Large intestine (tissue), 3 donors: Measurements from ENCODE around the gene RFC3. TPM values are rescaled to one million over a fixed set of nuclear protein-coding genes. Genes with fewer than 3 reads are reported as not detected.

ENCODE experiments used
- DNase-seq, 2 donors: peaks; one replicate each; pipeline versions ENCODE4 v3.0.0 to v3.0.0-alpha.2; 2013
- H3K27ac ChIP-seq: one replicate; pipeline ENCODE4 v1.5.1; 2013; ENCODE audit warnings: low read length
- H3K27me3 ChIP-seq: 2 replicates; pipeline ENCODE4 v1.6.1; 2013; ENCODE audit warnings: low read length; ENCODE audit not compliant: control insufficient read depth, insufficient read depth
- H3K36me3 ChIP-seq: 2 replicates; pipeline ENCODE4 v1.6.1; 2013; ENCODE audit warnings: low read length; ENCODE audit not compliant: control insufficient read depth, insufficient read depth
- H3K4me1 ChIP-seq: one replicate; pipeline ENCODE4 v1.6.1; 2013; ENCODE audit warnings: low read length; ENCODE audit not compliant: control insufficient read depth, insufficient read depth
- H3K4me3 ChIP-seq: one replicate; pipeline ENCODE4 v1.5.1; 2013; ENCODE audit warnings: low read length
- H3K9me3 ChIP-seq: one replicate; pipeline ENCODE4 v1.6.1; 2013; ENCODE audit warnings: mild to moderate bottlenecking, low read depth, low read length, moderate library complexity; ENCODE audit not compliant: control insufficient read depth
- WGBS: methylation state at CpG from one replicate; pipeline ENCODE4 v1.1.5; 2013; ENCODE audit warnings: low lambda C conversion rate; ENCODE audit not compliant: insufficient coverage; 5-methylcytosine and 5-hydroxymethylcytosine counted together
- polyA plus RNA-seq: library from polyadenylated mRNA; unstranded; fragments of 120-200 nt; gene quantifications from one replicate; pipeline ENCODE4 v1.2.1, GENCODE V29; 2013

The RFC3 gene
- polyA plus RNA-seq, 1 donor, result 15.9 TPM

DNA sequence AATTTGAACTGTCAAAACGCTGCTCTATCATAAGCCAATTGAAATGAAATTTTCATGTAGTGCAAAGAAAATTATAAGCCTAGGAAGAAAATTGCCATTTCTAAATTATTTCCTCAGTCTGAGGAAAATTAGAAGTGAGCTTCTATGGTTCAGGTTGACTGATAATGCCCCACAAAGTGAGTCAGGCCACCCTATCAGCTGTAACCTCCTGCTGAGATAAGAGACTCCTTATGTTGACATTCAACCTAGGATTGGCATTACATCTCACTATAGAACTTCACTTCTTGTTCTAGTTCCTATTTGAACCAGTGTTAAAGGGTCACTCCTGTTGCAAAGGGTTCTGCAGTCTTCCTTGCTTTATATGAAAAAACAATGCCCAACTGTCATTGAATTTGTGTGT is 32.6 kb upstream of the RFC3 start:
- WGBS, result 100% methylated on average over 1 of the region's 1 CpG
- no peak for DNase-seq

DNA sequence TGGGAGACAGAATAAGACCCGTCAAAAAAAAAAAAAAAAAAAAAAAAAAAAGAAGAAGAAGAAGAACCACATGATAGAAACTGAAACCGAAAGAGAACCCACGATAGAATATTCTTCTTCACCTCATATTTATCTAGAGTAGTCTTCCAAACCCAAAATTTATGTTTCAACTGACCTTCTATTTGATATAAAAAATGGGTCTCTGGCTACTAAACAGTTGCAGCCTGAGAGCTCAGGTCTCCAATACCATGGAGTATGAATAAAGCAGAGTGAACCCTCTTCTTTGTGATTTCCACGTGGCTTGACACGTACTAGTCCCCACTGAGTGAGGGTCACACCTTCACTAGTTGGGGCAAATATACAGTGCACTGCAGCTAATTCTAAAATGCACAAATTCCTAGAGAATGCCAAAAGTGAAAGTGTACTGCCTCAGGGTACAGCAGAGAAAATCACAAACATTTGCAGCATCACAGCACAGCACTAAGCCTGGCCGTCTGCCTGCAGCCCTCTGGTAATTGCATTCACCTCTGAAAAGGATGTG is 30.8 kb upstream of the RFC3 start:
- Histone ChIP-seq H3K4me1 (no peaks in the 10 kb centered on the region), H3K27me3 (no peaks in the 10 kb centered on the region), H3K27ac (no peak overlapping the region), H3K9me3 (no peaks in the 10 kb centered on the region), H3K36me3 (no peaks in the 10 kb centered on the region), H3K4me3 (no peak overlapping the region)
- peak in 1 of 2 donors; percentile 4 for DNase-seq
- WGBS, result no CpG with 5 or more reads among the region's 6 CpGs

More for the DNA sequence above, 32.6 kb upstream of the RFC3 start:
- H3K4me1 ChIP-seq, result no peaks in the 10 kb centered on the region
- H3K9me3 ChIP-seq, result no peaks in the 10 kb centered on the region
- H3K27me3 ChIP-seq, result no peaks in the 10 kb centered on the region
- H3K27ac ChIP-seq, result no peak overlapping the region
- H3K4me3 ChIP-seq, result no peak overlapping the region
- no peaks in the 10 kb centered on the region for H3K36me3 ChIP-seq

DNA sequence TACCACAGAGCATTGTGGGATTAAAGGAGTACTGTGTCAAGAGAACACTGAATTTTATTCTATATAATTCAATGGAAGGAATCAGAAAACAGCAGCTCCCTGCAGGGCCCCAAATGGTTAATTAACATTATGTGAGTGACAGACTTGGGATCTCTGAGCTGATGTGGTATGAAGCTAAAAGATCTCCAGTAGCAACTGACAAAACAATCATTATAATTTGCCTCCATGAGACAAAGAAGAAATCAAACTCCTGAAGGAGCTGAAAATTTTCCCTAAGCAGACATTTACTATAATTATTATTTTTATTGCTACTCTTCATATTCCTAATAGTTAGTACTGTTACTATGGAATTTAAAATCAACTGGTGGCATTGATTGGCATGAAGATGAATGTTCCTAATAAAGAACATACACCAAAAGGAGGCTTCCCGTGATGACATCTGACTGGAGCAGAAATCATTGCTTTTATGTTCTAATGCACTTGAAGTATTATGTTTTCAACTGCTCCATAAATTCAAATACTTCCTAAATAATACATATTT is 28.8 kb upstream of the RFC3 start:
- no CpG with 5 or more reads among the region's 1 CpG for WGBS

DNA sequence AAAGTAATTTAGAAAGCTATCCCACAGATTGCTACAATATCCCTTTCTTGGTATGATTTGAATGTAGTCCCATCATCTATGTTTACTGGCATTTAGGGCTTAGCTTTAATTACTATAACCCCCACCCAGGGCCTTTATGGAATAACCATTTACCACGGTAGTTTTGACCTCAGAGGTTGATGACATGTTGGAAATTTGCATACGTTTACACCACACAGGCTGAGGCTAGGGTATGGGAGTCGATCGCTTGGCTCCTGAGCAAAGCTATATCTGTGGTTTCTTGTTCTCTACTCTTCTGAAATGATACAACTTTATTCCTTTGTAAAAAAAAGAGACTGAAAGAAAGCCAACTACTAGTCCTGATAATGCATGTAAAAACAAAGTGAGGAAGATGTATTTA is 28.2 kb upstream of the RFC3 start:
- H3K4me1 ChIP-seq, result no peaks in the 10 kb centered on the region
- no peak for DNase-seq
- no peaks in the 10 kb centered on the region for H3K9me3 ChIP-seq
- no peaks in the 10 kb centered on the region for H3K27me3 ChIP-seq
- H3K4me3 ChIP-seq, result no peak overlapping the region
- H3K27ac ChIP-seq, result no peak overlapping the region
- WGBS, result 56% methylated on average over 3 of the region's 4 CpGs
- no peaks in the 10 kb centered on the region for H3K36me3 ChIP-seq

More for the DNA sequence above, 28.8 kb upstream of the RFC3 start:
- Histone ChIP-seq H3K27me3 (no peaks in the 10 kb centered on the region), H3K4me1 (no peaks in the 10 kb centered on the region), H3K9me3 (no peaks in the 10 kb centered on the region), H3K36me3 (no peaks in the 10 kb centered on the region), H3K4me3 (no peak overlapping the region), H3K27ac (no peak overlapping the region)
- no peak for DNase-seq

GRCh38 chr13:33793726-33794125 is 24.2 kb upstream of the RFC3 start:
- Histone ChIP-seq H3K9me3 (no peaks in the 10 kb centered on the region), H3K4me3 (no peak overlapping the region), H3K27me3 (no peaks in the 10 kb centered on the region), H3K36me3 (no peaks in the 10 kb centered on the region), H3K4me1 (no peaks in the 10 kb centered on the region), H3K27ac (no peak overlapping the region)
- DNase-seq, result no peak

- Histone ChIP-seq H3K36me3 (no peaks in the 10 kb centered on the region), H3K4me1 (no peaks in the 10 kb centered on the region), H3K4me3 (no peak overlapping the region), H3K27ac (no peak overlapping the region), H3K9me3 (no peaks in the 10 kb centered on the region), H3K27me3 (no peaks in the 10 kb centered on the region)
- DNase-seq, result no peak
- 80% methylated on average over 1 of the region's 4 CpGs for WGBS
Observed at GRCh38 chr13:33794576-33794975, 23.4 kb upstream of the RFC3 start.

GRCh38 chr13:33796095-33796494 is 21.9 kb upstream of the RFC3 start:
- Histone ChIP-seq H3K36me3 (no peaks in the 10 kb centered on the region), H3K9me3 (no peaks in the 10 kb centered on the region), H3K4me3 (no peak overlapping the region), H3K4me1 (no peaks in the 10 kb centered on the region), H3K27ac (no peak overlapping the region), H3K27me3 (no peaks in the 10 kb centered on the region)
- no peak for DNase-seq
- 90% methylated on average over 2 of the region's 4 CpGs for WGBS

DNA sequence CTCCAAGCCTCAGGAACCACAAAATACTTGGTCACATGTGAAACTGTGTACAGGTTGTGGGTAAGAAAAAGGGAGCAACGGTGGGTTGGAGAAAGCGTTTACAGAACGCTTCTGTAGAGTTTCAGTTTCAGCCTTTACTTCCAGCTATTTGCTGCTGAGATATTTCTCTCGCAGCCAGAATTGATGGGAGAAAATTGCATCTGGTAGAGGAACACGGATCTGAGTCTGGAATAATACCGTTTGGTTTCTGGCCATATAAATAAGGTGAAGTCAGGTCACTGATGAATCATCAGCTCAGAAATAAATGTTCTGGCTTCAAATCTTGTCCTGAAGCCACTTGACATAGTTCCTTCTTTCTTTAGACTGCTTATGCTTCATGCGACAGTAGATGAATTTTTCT is 20.3 kb upstream of the RFC3 start:
- Histone ChIP-seq H3K36me3 (no peaks in the 10 kb centered on the region), H3K27ac (no peak overlapping the region), H3K9me3 (no peaks in the 10 kb centered on the region), H3K27me3 (no peaks in the 10 kb centered on the region), H3K4me1 (no peaks in the 10 kb centered on the region), H3K4me3 (no peak overlapping the region)
- no peak for DNase-seq
- WGBS, result 100% methylated on average over 1 of the region's 7 CpGs

- H3K27me3 ChIP-seq, result no peaks in the 10 kb centered on the region
- DNase-seq, result no peak
- H3K36me3 ChIP-seq, result no peaks in the 10 kb centered on the region
- no peak overlapping the region for H3K27ac ChIP-seq
- H3K9me3 ChIP-seq, result no peaks in the 10 kb centered on the region
- 94% methylated on average over 2 of the region's 3 CpGs for WGBS
- no peaks in the 10 kb centered on the region for H3K4me1 ChIP-seq
- H3K4me3 ChIP-seq, result no peak overlapping the region
Observed at GRCh38 chr13:33798023-33798422, 19.9 kb upstream of the RFC3 start.

- no peaks in the 10 kb centered on the region for H3K27me3 ChIP-seq
- no peaks in the 10 kb centered on the region for H3K36me3 ChIP-seq
- peak; percentile 14 to 15 for DNase-seq
- H3K9me3 ChIP-seq, result no peaks in the 10 kb centered on the region
- 6% methylated on average over 2 of the region's 6 CpGs for WGBS
- no peak overlapping the region for H3K27ac ChIP-seq
- no peaks in the 10 kb centered on the region for H3K4me1 ChIP-seq
- no peak overlapping the region for H3K4me3 ChIP-seq
Observed at GRCh38 chr13:33799950-33800592, 17.9 kb upstream of the RFC3 start.

DNA sequence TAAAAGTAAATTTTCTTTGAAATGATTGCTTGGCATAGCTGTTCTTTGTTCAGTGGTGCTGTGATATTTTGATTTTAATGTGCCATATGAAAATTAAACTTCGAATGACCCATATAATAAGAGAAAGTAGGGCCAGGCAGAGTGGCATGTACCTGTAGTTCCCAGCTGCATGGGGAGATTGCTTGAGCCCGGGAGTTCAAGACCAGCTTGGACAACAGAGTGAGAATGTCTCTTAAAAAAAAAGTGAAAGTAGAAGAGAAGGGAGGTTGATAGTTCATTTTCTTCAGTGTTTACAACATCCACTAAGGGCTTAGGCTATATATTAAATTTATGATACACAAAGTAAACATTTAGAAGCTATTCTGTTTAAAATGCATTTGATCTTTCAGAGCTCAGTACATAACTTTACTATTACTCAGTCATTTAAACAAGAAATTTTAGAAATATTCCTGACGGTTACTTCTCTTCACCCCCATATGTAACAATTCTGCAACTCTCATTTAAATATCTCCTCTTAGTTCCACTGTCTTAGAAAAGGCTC is 17.2 kb upstream of the RFC3 start:
- H3K27ac ChIP-seq, result no peak overlapping the region
- H3K36me3 ChIP-seq, result no peaks in the 10 kb centered on the region
- no peaks in the 10 kb centered on the region for H3K4me1 ChIP-seq
- H3K27me3 ChIP-seq, result peaks cover 2% of the 10 kb centered on the region
- DNase-seq, result no peak
- H3K4me3 ChIP-seq, result no peak overlapping the region
- H3K9me3 ChIP-seq, result no peaks in the 10 kb centered on the region
- WGBS, result 8% methylated on average over 2 of the region's 3 CpGs
